NCI-H146 (cell line): Measurements from ENCODE around the gene SEMA3B.
A peak's percentile ranks its signal among the peaks of the same experiment; 100 is the strongest.

Experiments used
- DNase-seq: peaks from one replicate; lab custom pipeline; 2025; lab: John Stamatoyannopoulos, UW

SEMA3B gene

DNA sequence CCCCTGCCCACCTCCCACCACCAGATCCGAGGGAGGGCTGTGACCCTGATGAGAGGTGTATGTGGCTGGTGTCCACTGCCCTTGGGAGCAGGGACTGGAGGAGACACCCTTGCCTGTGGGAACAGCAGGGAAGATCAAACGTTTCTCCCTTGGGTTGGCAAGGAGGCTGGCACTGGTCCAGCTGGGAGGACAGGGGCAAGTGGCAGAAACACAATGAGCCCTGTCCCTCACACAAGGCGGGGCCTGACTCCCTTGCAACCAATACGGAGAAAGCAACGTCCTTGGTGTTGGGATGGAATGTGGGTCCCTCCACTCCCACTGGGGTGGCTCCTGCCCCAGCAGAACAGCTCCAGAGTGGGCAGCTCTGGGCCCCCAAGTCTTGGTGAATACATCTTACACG, 48.4 kb downstream of the SEMA3B start:
- DNase-seq = no peak

GRCh38 chr3:50318163-50318562, 49.2 kb downstream of the SEMA3B start:
- DNase-seq = no peak

DNA sequence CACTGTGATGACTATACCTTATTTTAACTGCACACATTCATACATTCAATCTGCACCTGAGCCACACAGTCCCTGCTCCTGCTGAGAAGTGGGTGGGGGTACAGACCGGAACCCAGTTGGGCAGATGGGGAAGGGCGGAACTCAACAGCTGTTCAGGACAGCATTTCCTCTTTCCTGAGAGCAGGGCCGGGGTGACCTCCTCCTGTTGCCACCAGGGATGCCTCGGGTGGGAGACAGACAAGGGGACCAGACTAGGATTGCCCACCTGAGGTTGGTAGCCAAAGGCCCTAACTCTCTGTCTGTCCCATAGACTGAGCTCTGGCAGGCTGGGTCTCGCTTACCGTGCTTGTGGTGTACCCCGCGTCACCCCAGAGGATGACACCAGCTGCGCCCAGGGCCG, 49.7 kb downstream of the SEMA3B start:
- no peak for DNase-seq

GRCh38 chr3:50319181-50319893, 50.4 kb downstream of the SEMA3B start:
- no peak for DNase-seq

- no peak for DNase-seq
Observed at GRCh38 chr3:50319894-50320625, 51.1 kb downstream of the SEMA3B start.

GRCh38 chr3:50320853-50321335, 51.9 kb downstream of the SEMA3B start:
- DNase-seq = peak; percentile 72

DNA sequence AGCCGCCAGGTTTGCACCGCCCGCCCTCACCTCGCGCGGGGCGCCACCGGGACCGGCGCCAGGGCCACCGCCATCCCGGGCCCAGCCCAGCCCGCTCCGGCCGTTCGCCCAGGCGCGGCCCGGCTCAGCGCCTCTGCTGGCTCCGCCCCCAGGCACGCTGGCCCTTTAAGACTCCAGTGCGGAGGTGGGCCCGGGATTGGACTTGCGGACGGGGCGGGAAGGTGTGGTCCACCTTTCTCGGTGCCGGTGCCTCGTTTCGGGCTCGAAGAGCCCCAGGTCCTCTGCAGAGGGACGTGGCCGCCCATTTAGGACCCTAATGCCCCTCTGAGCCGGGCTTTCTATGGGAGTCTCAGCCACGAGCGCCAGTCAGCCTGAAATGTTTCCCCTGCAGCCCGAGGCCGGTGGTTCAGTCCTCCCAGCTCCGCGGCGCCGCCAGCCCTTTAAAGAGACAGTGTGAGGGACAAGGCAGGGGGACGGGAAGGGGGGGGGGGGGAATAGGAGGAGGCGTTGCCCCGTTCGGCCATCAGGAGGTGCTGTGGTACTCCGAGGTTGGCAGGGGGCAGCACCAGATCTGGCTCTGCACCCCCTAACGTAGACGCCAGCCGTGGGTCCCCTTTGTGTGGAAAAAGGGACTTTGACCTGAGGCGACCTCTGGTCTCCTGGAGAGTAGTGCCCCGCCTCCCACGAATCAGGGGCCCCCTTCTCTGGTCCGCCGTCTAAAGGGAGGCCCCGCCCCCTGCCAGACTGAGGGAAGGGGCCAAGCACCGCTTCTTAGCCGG, 52.6 kb downstream of the SEMA3B start:
- DNase-seq = peak; percentile 78

DNA sequence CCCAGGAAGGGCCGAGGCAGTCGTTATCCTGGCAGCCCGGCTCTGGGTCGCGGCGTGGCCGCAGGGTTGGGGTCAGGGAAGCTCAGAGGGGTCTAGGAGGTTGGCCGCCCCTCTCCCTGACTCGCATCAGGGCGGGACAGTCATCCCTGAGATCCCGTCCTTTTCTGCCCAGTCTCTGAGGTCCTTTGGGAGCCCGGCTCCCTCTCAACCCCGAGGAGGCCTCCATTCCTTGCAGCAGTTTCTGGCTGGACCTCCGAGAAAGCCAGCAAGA, 53.1 kb downstream of the SEMA3B start:
- DNase-seq = no peak

DNA sequence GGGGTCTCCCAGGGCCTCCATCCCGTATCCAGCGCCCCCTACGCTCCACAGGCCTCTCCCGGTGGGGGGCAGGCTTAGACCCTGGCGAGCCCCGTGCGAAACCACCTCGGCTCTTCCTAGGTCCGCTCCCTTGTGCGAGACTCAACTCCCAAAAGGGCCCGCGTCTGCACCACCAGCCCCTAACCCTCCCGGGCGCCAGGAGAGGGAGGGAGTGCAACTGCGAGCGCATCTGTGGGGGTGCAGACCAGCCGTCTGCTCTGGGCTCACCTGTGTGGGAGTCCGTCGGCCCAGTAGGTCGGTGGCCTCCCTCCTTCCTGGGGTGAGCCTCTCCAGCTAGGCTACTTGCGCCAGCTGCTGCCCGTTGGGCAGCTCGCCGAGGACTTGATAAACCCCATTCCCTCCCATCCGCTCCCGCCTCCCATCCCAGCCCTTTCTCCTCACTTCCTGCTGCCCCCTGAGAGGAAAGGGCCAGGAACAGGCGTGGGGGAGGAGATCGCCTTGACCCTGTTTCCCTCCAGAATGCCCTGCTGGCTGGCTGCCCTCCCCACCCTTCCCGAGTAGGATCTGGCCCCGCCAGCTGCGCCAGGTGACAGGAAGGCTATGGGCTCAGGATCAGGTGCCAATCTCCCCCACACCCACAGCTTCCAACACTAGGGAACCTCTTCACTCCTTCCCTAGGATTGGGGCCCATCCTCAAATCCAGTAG, 53.6 kb downstream of the SEMA3B start, which contains the start of gene HYAL2:
TSS of gene HYAL2 (minus strand) at position 360 of the 706 bp plus-strand sequence. CDS start 2,256 bp downstream, outside the sequence.
- no peak for DNase-seq

- DNase-seq = no peak
Observed at GRCh38 chr3:50323092-50323600, 54.2 kb downstream of the SEMA3B start.

- no peak for DNase-seq
Observed at GRCh38 chr3:50323614-50324199, 54.8 kb downstream of the SEMA3B start.

GRCh38 chr3:50324351-50325112, 55.6 kb downstream of the SEMA3B start:
- peak; percentile 74 for DNase-seq

DNA sequence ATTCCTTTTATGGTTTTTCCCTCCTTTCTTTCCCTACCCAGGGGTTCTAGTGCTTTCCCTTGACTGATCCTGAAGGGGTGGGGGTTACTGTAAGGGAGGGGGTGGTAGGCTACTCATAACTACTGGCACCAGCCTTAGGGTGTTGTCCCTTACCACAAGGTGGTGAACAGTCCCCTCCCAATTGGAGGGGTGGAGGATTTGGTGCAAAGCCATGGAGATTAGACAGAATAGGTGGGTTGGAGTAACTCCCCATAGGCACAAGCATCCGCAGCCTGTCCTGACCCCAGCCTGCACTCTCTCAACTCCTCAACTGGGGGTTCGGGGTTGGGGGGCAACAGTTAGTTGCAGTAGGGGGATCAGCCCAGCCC, 56.1 kb downstream of the SEMA3B start:
- no peak for DNase-seq

- DNase-seq = no peak
Observed at GRCh38 chr3:50325497-50326181, 56.7 kb downstream of the SEMA3B start.

- DNase-seq = no peak
Observed at GRCh38 chr3:50326182-50326541, 57.2 kb downstream of the SEMA3B start.

DNA sequence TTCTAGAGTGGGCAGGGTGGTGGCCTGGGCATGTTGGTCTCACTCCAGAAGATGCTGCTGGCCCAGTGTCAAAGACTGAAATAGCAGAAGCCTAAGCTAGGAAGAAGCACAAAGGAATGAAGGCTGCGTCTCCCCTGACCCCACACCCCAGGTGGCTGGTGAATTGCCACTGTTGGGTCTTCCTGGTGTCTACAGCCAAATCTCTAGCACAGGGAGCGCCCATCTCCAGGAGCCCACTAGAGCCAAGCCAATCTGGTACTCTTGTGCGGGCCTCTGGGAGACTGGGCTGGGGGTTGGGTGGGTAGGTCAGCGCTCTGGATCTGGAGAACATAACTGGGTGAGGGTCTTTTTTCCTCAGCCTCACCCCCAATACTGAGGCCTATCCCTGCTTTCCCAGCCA, 58.2 kb downstream of the SEMA3B start:
- no peak for DNase-seq
